ENCODE data around the gene FBP1. TPM values are rescaled to one million over a fixed set of nuclear protein-coding genes. Genes with fewer than 3 reads are reported as not detected.

Gene FBP1
- total and polyA plus RNA-seq, 10 of the 15 experiments (the other 5 are each of a cell fraction or from before 2014, with no cell fraction given): 0.11 to 0.38 (median 0.15) TPM; not detected in 7

- TF ChIP-seq, protein P1, sequence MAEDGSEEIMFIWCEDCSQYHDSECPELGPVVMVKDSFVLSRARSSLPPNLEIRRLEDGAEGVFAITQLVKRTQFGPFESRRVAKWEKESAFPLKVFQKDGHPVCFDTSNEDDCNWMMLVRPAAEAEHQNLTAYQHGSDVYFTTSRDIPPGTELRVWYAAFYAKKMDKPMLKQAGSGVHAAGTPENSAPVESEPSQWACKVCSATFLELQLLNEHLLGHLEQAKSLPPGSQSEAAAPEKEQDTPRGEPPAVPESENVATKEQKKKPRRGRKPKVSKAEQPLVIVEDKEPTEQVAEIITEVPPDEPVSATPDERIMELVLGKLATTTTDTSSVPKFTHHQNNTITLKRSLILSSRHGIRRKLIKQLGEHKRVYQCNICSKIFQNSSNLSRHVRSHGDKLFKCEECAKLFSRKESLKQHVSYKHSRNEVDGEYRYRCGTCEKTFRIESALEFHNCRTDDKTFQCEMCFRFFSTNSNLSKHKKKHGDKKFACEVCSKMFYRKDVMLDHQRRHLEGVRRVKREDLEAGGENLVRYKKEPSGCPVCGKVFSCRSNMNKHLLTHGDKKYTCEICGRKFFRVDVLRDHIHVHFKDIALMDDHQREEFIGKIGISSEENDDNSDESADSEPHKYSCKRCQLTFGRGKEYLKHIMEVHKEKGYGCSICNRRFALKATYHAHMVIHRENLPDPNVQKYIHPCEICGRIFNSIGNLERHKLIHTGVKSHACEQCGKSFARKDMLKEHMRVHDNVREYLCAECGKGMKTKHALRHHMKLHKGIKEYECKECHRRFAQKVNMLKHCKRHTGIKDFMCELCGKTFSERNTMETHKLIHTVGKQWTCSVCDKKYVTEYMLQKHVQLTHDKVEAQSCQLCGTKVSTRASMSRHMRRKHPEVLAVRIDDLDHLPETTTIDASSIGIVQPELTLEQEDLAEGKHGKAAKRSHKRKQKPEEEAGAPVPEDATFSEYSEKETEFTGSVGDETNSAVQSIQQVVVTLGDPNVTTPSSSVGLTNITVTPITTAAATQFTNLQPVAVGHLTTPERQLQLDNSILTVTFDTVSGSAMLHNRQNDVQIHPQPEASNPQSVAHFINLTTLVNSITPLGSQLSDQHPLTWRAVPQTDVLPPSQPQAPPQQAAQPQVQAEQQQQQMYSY (CRISPR knock-in tag; IDR thresholded peaks at IDR 0.05): no peak
- no peak for TF ChIP-seq SUPT20H (IDR thresholded peaks at IDR 0.05; ENCODE audit: borderline replicate concordance, control insufficient read depth, low read depth, low read length)
These were observed 6.6 kb downstream of the FBP1 start (continued) for GRCh38 chr9:94632737-94633136.

GRCh38 chr9:94631599-94631998 lies 7.7 kb downstream of the FBP1 start:
- H3K4me1 ChIP-seq (ENCODE audit: control insufficient read depth, insufficient read depth, low read length): no peaks in the 10 kb centered on the region
- H4K20me1 ChIP-seq (ENCODE audit: control insufficient read depth, insufficient read depth): no peaks in the 10 kb centered on the region
- DNase-seq (ENCODE audit: low read depth, low spot score): no peak
- WGBS (ENCODE audit: insufficient coverage, insufficient replicate concordance, low lambda C conversion rate, missing lambda C conversion rate): 30% methylated on average over 8 of the region's 8 CpGs
- in situ Hi-C loops (cut with MboI): no loop called here
- no peak overlapping the region for H3K4me2 ChIP-seq (ENCODE audit: control insufficient read depth, insufficient read depth)
- intact Hi-C loops (cut with micrococcal nuclease; ENCODE audit: unreplicated experiment): no loop called here
- CTCF ChIA-PET: interaction anchor here (0.9 to 2.1 kb wide), 2 partner anchors 9 to 50 kb away, joined by 3 to 5 read pairs; no protein-coding TSS in a partner anchor
- H3K9ac ChIP-seq (ENCODE audit: control insufficient read depth, insufficient read depth, low read length): no peak overlapping the region
- TF ChIP-seq ZNF207 (IDR thresholded peaks at IDR 0.05; ENCODE audit: borderline replicate concordance) (no peak), NBN (IDR thresholded peaks at IDR 0.05) (no peak), KLF5 (IDR thresholded peaks at IDR 0.05; ENCODE audit: partially characterized antibody) (no peak), TCF3 (IDR thresholded peaks at IDR 0.05; ENCODE audit: borderline replicate concordance, insufficient read depth, low read depth, low read length) (no peak), ZZZ3 (IDR thresholded peaks at IDR 0.05; ENCODE audit: control insufficient read depth, insufficient read length, low read depth) (no peak), SUPT20H (IDR thresholded peaks at IDR 0.05; ENCODE audit: borderline replicate concordance, control insufficient read depth, low read depth, low read length) (no peak), HDGF (IDR thresholded peaks at IDR 0.05) (no peak), FOXM1 (IDR thresholded peaks at IDR 0.05; ENCODE audit: low read depth, low read length) (no peak), ZBTB4 (CRISPR knock-in tag; IDR thresholded peaks at IDR 0.05) (no peak), ZNF24 (IDR thresholded peaks at IDR 0.05) (no peak)
- no peak for ATAC-seq
- H3K27ac ChIP-seq (ENCODE audit: control insufficient read depth, insufficient read depth): no peak overlapping the region
- H3K4me3 ChIP-seq: no peak overlapping the region
- SMC1A ChIA-PET (ENCODE audit: uncharacterized antibody, unreplicated experiment): no interaction called here
- H3K27me3 ChIP-seq (replicated peaks in 1 of 2; ENCODE audit: control insufficient read depth in 2 of 2, insufficient read depth in 2 of 2, low read length in 1 of 2): peaks cover 2 to 3% of the 10 kb centered on the region in 2 experiments; a peak in 2 of 4 replicates
- RAD21 ChIA-PET (ENCODE audit: unreplicated experiment): interaction anchor here (0.6 kb wide), 1 partner anchor 92 kb away, joined by 3 read pairs; no protein-coding TSS in a partner anchor
- H3K9me3 ChIP-seq (replicated peaks; ENCODE audit: control insufficient read depth, insufficient read depth, low read length): no peaks in the 10 kb centered on the region
- no peak for FAIRE-seq
- H2AFZ ChIP-seq (ENCODE audit: control insufficient read depth, low read depth, low read length): no peak overlapping the region
- POLR2A ChIA-PET: no interaction called here
- BruUV-seq (replicated peaks): no TSS peak
- H3K36me3 ChIP-seq (ENCODE audit: control insufficient read depth in 2 of 2, insufficient read depth in 2 of 2, low read length in 1 of 2): no peaks in the 10 kb centered on the region
- no peaks in the 10 kb centered on the region for H3K79me2 ChIP-seq (ENCODE audit: control insufficient read depth, insufficient read depth, low read length)

All from GM12878 (cell line).